ENCODE results near the gene DENND1A. TPM values are rescaled to one million over a fixed set of nuclear protein-coding genes. Genes with fewer than 3 reads are reported as not detected.

DENND1A gene
- total RNA-seq, 1 experiment from 2014 or later: 42.5 TPM

GRCh38 chr9:123608104-123608503, 321.8 kb downstream of the DENND1A start:
- no peak overlapping the region for H3K27ac Mint-ChIP-seq (ENCODE audit: low read depth, unreplicated experiment)

GRCh38 chr9:123607479-123607878, 322.4 kb downstream of the DENND1A start:
- BruUV-seq (replicated peaks): no TSS peak

More at GRCh38 chr9:123608104-123608503, 321.8 kb downstream of the DENND1A start:
- no peak for TF ChIP-seq CTCF (IDR thresholded peaks at IDR 0.05; ENCODE audit: unreplicated experiment)
- no peaks in the 10 kb centered on the region for H3K9me3 Mint-ChIP-seq (ENCODE audit: unreplicated experiment)
- no peaks in the 10 kb centered on the region for H3K36me3 Mint-ChIP-seq (ENCODE audit: insufficient read depth, unreplicated experiment)
- no peak overlapping the region for H3K4me3 Mint-ChIP-seq (ENCODE audit: unreplicated experiment)
- no TSS peak for BruUV-seq (replicated peaks)
- CTCF ChIA-PET: interaction anchor here (0.6 kb wide), 1 partner anchor 518 kb away, joined by 3 read pairs; no protein-coding TSS in a partner anchor
- DNase-seq (ENCODE audit: unreplicated experiment): no peak
- H3K27me3 Mint-ChIP-seq (ENCODE audit: insufficient read depth, unreplicated experiment): no peaks in the 10 kb centered on the region
- no peaks in the 10 kb centered on the region for H3K4me1 Mint-ChIP-seq (ENCODE audit: insufficient read depth, unreplicated experiment)
- POLR2A ChIA-PET: no interaction called here
- intact Hi-C loops (cut with micrococcal nuclease): no loop called here

GRCh38 chr9:123606141-123606540, 323.8 kb downstream of the DENND1A start:
- ChIA-PET POLR2A (interaction anchor here (0.9 kb wide), 1 partner anchor 16 kb away, joined by 4 read pairs; no protein-coding TSS in a partner anchor), CTCF (no interaction called here)
- H3K4me1 Mint-ChIP-seq (ENCODE audit: insufficient read depth, unreplicated experiment): no peaks in the 10 kb centered on the region
- H3K4me3 Mint-ChIP-seq (ENCODE audit: unreplicated experiment): no peak overlapping the region
- no peaks in the 10 kb centered on the region for H3K27me3 Mint-ChIP-seq (ENCODE audit: insufficient read depth, unreplicated experiment)
- no peaks in the 10 kb centered on the region for H3K36me3 Mint-ChIP-seq (ENCODE audit: insufficient read depth, unreplicated experiment)
- TF ChIP-seq CTCF (IDR thresholded peaks at IDR 0.05; ENCODE audit: unreplicated experiment): no peak
- H3K9me3 Mint-ChIP-seq (ENCODE audit: unreplicated experiment): no peaks in the 10 kb centered on the region
- H3K27ac Mint-ChIP-seq (ENCODE audit: low read depth, unreplicated experiment): no peak overlapping the region
- no peak for DNase-seq (ENCODE audit: unreplicated experiment)
- intact Hi-C loops (cut with micrococcal nuclease): no loop called here
- BruUV-seq (replicated peaks): no TSS peak

More at GRCh38 chr9:123607479-123607878, 322.4 kb downstream of the DENND1A start:
- Mint-ChIP-seq H3K4me1 (ENCODE audit: insufficient read depth, unreplicated experiment) (no peaks in the 10 kb centered on the region), H3K27ac (ENCODE audit: low read depth, unreplicated experiment) (no peak overlapping the region), H3K4me3 (ENCODE audit: unreplicated experiment) (no peak overlapping the region), H3K27me3 (ENCODE audit: insufficient read depth, unreplicated experiment) (no peaks in the 10 kb centered on the region), H3K36me3 (ENCODE audit: insufficient read depth, unreplicated experiment) (no peaks in the 10 kb centered on the region), H3K9me3 (ENCODE audit: unreplicated experiment) (no peaks in the 10 kb centered on the region)
- no peak for DNase-seq (ENCODE audit: unreplicated experiment)
- POLR2A ChIA-PET: no interaction called here
- no peak for TF ChIP-seq CTCF (IDR thresholded peaks at IDR 0.05; ENCODE audit: unreplicated experiment)
- intact Hi-C loops (cut with micrococcal nuclease): no loop called here
- CTCF ChIA-PET: interaction anchor here (0.6 to 1.0 kb wide), 2 partner anchors 8 to 519 kb away, joined by 3 read pairs; no protein-coding TSS in a partner anchor

- intact Hi-C loops (cut with micrococcal nuclease): no loop called here
- Mint-ChIP-seq H3K27me3 (ENCODE audit: insufficient read depth, unreplicated experiment) (no peaks in the 10 kb centered on the region), H3K9me3 (ENCODE audit: unreplicated experiment) (no peaks in the 10 kb centered on the region), H3K4me1 (ENCODE audit: insufficient read depth, unreplicated experiment) (no peaks in the 10 kb centered on the region), H3K4me3 (ENCODE audit: unreplicated experiment) (no peak overlapping the region), H3K36me3 (ENCODE audit: insufficient read depth, unreplicated experiment) (no peaks in the 10 kb centered on the region), H3K27ac (ENCODE audit: low read depth, unreplicated experiment) (no peak overlapping the region)
- TF ChIP-seq CTCF (IDR thresholded peaks at IDR 0.05; ENCODE audit: unreplicated experiment): no peak
- ChIA-PET CTCF (interaction anchor here (0.7 to 1.3 kb wide), 2 partner anchors 13 to 779 kb away, joined by 4 read pairs; no protein-coding TSS in a partner anchor), POLR2A (interaction anchor here (0.9 kb wide), 1 partner anchor 17 kb away, joined by 4 read pairs; no protein-coding TSS in a partner anchor)
- BruUV-seq (replicated peaks): no TSS peak
- DNase-seq (ENCODE audit: unreplicated experiment): no peak
Measured at GRCh38 chr9:123605286-123605685, 324.6 kb downstream of the DENND1A start.
